Uterus (tissue), 2 donors: ENCODE measurements around the gene AP4E1.
"Not testable (repeated sequence)": the region's sequence is repeated elsewhere in the genome, so short reads cannot be mapped to it uniquely, and the experiment has no call there.

Source experiments
- CTCF ChIP-seq, 4 experiments: fragments of 200-600 bp in 2 of 4; fragments of 450-650 bp in 2 of 4; sonication (generic) in 2 of 4; IDR thresholded peaks; one replicate each; pipeline ENCODE4 v1.5.1; 2016 to 2019; ENCODE audit warnings: antibody characterized with exemption in 4 of 4, mild to moderate bottlenecking in 2 of 4, moderate library complexity in 1 of 4
- POLR2A ChIP-seq, 2 donors: fragments of 450-650 bp; IDR thresholded peaks; one replicate each; pipeline ENCODE4 v1.6.1; 2016; ENCODE audit warnings: antibody characterized with exemption in 2 of 2, mild to moderate bottlenecking in 1 of 2, moderate library complexity in 1 of 2

GRCh38 chr15:50919359-50919758, 10.9 kb downstream of the AP4E1 start:
- not testable (repeated sequence) for TF ChIP-seq CTCF, POLR2A (IDR thresholded peaks at IDR 0.05)
